ENCODE results near the gene JADE3. TPM values are rescaled to one million over a fixed set of nuclear protein-coding genes. Genes with fewer than 3 reads are reported as not detected.

JADE3 gene
- polyA plus RNA-seq, 1 experiment = 5.6 TPM

GRCh38 chrX:47098338-47099094 is 186.3 kb downstream of the JADE3 start:
- no peaks in the 10 kb centered on the region for H3K36me3 ChIP-seq (ENCODE audit: control insufficient read depth, insufficient read depth, low read length)
- no peaks in the 10 kb centered on the region for H3K27me3 ChIP-seq (ENCODE audit: control insufficient read depth, insufficient read depth, low read length)
- TF ChIP-seq, protein P1, sequence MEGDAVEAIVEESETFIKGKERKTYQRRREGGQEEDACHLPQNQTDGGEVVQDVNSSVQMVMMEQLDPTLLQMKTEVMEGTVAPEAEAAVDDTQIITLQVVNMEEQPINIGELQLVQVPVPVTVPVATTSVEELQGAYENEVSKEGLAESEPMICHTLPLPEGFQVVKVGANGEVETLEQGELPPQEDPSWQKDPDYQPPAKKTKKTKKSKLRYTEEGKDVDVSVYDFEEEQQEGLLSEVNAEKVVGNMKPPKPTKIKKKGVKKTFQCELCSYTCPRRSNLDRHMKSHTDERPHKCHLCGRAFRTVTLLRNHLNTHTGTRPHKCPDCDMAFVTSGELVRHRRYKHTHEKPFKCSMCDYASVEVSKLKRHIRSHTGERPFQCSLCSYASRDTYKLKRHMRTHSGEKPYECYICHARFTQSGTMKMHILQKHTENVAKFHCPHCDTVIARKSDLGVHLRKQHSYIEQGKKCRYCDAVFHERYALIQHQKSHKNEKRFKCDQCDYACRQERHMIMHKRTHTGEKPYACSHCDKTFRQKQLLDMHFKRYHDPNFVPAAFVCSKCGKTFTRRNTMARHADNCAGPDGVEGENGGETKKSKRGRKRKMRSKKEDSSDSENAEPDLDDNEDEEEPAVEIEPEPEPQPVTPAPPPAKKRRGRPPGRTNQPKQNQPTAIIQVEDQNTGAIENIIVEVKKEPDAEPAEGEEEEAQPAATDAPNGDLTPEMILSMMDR (IDR thresholded peaks at IDR 0.05; ENCODE audit: insufficient read depth, low read depth, low read length) = no peak
- no peak overlapping the region for H3K4me3 ChIP-seq (ENCODE audit: low read depth, low read length)
- POLR2A ChIA-PET = no interaction called here
- CTCF ChIA-PET = no interaction called here
- DNase-seq (ENCODE audit: low read depth) = no peak

GRCh38 chrX:47101206-47101605 is 189.0 kb downstream of the JADE3 start:
- TF ChIP-seq, protein P1 (IDR thresholded peaks at IDR 0.05; ENCODE audit: insufficient read depth, low read depth, low read length) = no peak
- POLR2A ChIA-PET = no interaction called here
- no peak for DNase-seq (ENCODE audit: low read depth)
- CTCF ChIA-PET = no interaction called here
- no peak overlapping the region for H3K4me3 ChIP-seq (ENCODE audit: low read depth, low read length)
- H3K36me3 ChIP-seq (ENCODE audit: control insufficient read depth, insufficient read depth, low read length) = no peaks in the 10 kb centered on the region
- H3K27me3 ChIP-seq (ENCODE audit: control insufficient read depth, insufficient read depth, low read length) = no peaks in the 10 kb centered on the region

Small RNAs within 50 kb of the gene (small RNA-seq; reads per million reads assigned to genes)
- not detected for gene RNU6-1189P (ENCODE audit: insufficient read length, low read depth, low replicate concordance)

Other genes with a start within 250 kb of the JADE3 start
- 21.5 and 21.6 TPM in 2 replicates for gene SLC9A7, start 153.3 kb upstream of the JADE3 start, polyA plus RNA-seq (2011; rRNA removed)
- 7.4 and 10.8 TPM in 2 replicates for gene RP2, start 75.4 kb upstream of the JADE3 start, polyA plus RNA-seq (2011; rRNA removed)
- gene RGN, start 166.0 kb downstream of the JADE3 start, polyA plus RNA-seq (2011; rRNA removed) = 0.82 and 0.98 TPM in 2 replicates
- 46.8 and 57.1 TPM in 2 replicates for gene NDUFB11, start 232.3 kb downstream of the JADE3 start, polyA plus RNA-seq (2011; rRNA removed)
- gene RBM10, start 232.8 kb downstream of the JADE3 start, polyA plus RNA-seq (2011; rRNA removed) = 16.9 and 30.9 TPM in 2 replicates

Measured in BJ (cell line).